ENCODE results near the gene ZBP1.

GRCh38 chr20:57582029-57582378, 38.2 kb downstream of the ZBP1 start:
- no peak for TF ChIP-seq CTCF (IDR thresholded peaks at IDR 0.05)
- TF ChIP-seq POLR2A (IDR thresholded peaks at IDR 0.05) = no peak

Data from upper lobe of left lung (tissue), 4 donors.